GM18502 (cell line): ENCODE results near the gene TENM4.
"Not testable (repeated sequence)": the region's sequence is repeated elsewhere in the genome, so short reads cannot be mapped to it uniquely, and the experiment has no call there.

Experiments used
- ATAC-seq: cut with Tn5 transposase; IDR thresholded peaks from one replicate; pipeline ENCODE4 v1.9.1; 2021; ENCODE audit warnings: mild to moderate bottlenecking; ENCODE audit not compliant: unreplicated experiment, poor library complexity

The TENM4 gene

DNA sequence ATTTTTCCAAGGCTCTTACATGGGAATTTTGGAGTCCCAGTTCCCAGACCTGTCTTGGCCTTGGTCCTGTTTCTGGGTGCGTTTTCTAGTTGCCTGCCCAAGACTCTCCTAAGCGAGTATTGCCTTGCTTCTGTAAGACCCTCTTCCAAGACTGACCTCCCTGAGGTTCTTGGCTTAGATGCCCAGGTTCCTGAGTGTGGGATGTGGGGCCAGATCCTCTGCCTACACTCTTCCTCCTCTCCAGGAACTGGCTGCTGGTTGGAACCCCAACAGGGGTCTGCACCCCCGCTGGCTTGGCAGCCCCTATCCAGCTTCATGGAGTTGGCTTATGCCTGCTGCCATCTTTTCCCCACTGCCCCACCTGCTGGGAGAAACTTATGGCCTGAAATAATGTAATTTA lies 429.5 kb downstream of the TENM4 start:
- ATAC-seq = no peak

- no peak for ATAC-seq
These were observed 432.9 kb downstream of the TENM4 start for GRCh38 chr11:79007771-79008402.

GRCh38 chr11:79006854-79007253 lies 434.0 kb downstream of the TENM4 start:
- no peak for ATAC-seq

DNA sequence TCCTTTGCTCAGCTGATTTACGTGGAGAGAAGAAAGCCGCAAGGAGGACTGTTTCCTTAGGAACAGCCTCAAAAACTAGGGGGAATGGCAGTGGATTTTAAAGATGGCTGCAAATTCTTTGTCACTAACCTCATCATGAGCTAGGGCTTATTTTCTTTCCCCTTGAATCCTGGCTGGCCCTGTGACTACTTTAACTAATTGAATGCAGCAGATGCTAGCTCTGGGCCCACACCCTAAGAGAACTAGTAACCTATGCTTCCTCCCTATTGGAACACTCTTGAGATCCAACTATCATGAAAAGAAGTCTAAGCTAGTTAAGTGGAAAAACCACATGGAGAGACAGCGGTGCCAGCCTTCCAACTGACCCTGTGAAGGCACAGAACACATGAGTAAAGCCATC lies 444.8 kb downstream of the TENM4 start:
- no peak for ATAC-seq

DNA sequence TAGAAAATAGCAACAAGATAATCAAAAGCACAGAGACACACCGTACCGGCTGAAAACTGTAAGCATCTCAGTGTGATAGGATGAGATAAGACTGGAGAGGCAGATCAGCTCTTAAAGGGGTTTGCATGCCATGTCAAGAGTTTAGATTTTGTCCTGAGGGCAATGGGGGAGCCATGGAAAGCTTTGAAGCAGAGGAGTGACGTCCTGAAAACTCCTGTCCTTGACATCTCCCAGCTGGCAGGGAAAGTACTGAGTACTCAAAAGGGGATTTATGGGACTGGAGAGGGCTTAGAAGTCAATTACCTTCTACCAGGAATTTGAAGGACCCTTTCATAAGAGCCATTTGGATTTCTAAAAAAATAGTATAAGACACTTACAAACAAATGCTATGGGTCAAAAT lies 445.7 kb downstream of the TENM4 start:
- no peak for ATAC-seq

GRCh38 chr11:78993802-78994430 lies 446.9 kb downstream of the TENM4 start:
- no peak for ATAC-seq

DNA sequence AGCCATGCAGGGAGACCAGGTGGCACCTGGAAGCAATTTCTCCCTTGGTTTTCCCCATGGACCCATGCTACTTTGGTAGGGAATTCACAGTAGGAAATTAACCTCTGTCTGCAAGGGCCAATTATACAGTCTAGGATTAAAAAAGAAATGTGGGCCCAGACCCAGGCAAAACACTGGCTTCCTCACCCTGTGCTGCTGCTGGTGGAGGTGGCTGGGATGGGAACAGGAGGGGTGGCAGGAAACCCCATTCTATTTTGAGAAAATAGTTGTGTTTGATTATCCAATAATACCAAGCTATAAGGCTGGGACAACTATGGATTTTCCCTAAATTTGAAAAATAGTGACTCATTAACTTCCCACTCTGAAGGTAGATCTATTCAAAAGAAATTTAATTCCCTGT lies 449.1 kb downstream of the TENM4 start:
- no peak for ATAC-seq

- no peak for ATAC-seq
These were observed 450.6 kb downstream of the TENM4 start for GRCh38 chr11:78990261-78990660.

DNA sequence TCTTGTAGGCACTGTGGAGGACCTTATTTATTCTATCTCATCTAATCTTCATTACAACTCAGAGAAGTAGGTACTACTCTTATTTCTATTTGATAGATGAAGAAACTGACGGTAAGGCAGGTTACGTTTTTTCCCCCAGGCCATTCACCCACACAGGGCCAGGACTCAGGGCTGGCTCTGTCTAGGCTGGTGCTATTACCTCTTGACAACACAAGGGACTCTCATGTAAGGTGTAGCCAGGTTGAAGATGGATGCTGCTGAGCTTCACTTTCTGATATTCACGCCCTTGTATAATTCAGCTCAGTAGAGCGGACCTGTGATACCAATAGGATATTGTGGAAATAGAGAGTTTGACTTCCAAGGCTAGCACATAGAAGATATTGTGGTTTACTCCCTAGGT lies 453.1 kb downstream of the TENM4 start:
- ATAC-seq = no peak

DNA sequence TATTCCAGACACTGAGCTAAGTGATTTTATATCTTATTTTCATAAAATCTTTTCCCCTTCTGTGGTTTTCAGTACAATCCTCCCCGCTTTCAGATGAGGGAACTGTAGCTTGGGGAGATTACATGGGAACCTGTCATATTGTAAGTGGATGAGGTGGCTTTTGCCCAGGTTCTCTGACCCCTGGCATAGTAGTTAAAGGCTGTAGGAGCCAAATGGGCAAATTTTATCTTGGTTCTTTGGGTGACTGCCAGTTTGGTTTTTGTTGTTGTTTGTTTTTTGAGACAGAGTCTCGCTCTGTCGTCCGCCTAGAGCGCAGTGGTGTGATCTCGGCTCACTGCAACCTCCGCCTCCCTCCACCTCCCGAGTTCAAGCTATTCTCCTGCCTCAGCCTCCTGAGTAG lies 454.5 kb downstream of the TENM4 start:
- ATAC-seq = no peak

DNA sequence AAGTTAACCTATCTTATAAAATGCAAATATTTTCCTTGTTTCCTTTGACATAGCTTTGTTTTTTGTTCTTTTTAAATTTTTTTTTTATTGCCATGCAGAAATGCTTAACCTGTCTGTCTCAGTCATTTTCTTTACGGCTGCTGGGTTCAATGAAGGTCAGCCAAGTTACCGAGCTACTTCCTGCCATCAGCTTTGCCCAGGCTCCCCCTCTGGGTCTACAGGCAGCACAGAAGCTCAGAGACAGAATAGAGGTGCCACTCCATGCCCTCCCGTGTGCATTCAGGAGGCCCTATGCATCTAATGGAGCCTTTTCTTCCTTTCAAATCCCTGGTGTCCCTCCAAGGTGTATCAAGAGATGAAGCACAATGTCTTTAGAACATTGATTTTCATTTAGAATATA lies 455.2 kb downstream of the TENM4 start:
- no peak for ATAC-seq

DNA sequence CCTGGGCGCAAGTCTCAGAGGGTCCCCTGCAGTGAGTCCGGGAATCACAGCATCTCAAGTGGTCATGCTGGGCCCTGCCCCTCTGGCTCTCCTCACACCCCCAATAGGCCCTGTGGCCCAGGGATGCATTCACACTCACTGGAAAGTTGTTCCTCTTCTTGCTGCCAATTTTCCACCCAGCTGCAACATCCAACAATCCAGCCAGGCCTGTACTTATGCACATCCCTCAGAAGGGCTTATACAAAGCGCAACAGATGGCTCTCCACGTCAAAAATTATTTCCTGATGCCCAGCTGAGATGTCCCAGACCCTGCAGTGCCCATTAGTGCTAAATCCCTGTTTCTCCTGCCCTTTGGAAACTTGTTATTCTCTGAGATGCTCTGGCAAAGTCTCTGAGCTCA lies 458.4 kb downstream of the TENM4 start:
- ATAC-seq = no peak

- ATAC-seq = no peak
These were observed 459.7 kb downstream of the TENM4 start for GRCh38 chr11:78981153-78981552.

DNA sequence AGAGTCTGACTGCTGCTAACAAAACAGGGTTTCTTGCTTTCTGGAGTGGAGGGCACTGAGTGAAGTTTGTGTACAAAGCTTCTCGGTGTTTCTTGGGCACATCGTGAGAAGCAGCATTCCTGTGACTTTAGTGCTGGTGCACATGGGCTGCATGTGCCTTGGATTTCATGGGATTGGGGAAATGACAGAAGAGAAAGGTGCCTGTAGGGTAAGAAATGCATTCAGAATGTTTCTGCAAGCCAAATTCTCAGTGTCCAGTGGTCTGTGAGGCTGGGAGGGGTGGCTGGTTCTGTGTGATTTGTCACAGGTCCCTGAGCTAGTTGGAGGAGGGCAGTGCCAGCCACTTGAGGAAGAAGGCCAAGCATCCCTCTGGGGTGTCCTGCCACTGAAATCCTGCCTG lies 462.0 kb downstream of the TENM4 start:
- no peak for ATAC-seq

- not testable (repeated sequence) for ATAC-seq
These were observed 463.0 kb downstream of the TENM4 start for GRCh38 chr11:78977848-78978247.

GRCh38 chr11:78977009-78977408 lies 463.8 kb downstream of the TENM4 start:
- ATAC-seq = no peak

DNA sequence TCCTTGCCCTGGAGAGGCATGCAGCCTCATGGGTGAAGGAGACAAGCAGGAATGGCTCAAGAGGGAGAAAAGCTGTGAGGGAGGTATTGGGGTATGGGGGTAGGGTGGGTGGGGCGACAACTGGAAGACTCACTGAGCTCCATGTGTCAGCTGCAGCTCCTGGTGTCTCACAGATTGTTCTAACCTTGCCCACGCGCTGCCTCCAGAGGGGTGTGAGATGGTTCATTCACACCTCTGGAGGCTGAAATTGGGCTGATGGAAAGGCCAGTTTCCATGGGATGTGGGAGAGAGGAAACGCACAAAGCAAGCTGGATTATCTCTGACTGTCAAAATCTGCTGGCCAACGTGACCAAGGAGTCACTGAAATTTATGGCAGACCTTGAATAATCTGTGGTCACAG lies 465.7 kb downstream of the TENM4 start:
- no peak for ATAC-seq

- no peak for ATAC-seq
These were observed 467.0 kb downstream of the TENM4 start for GRCh38 chr11:78973876-78974275.

DNA sequence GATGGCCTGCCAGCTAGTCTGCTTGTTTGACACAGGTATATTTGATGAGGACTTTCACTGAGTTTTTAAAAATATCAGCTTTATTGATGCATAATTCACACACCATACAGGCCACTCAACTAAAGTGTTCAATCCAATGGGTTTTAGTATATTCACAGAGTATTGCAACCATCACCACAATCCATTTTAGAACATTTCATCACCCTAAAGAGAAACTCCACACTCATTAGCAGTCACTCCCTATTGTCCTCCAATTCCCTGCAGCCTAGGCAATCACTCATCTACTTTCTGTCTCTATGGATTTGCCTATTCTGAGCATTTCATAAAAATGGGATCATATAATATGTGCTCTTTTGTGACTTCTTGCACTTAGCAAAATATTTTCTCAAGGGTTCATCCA lies 468.2 kb downstream of the TENM4 start:
- ATAC-seq = no peak

DNA sequence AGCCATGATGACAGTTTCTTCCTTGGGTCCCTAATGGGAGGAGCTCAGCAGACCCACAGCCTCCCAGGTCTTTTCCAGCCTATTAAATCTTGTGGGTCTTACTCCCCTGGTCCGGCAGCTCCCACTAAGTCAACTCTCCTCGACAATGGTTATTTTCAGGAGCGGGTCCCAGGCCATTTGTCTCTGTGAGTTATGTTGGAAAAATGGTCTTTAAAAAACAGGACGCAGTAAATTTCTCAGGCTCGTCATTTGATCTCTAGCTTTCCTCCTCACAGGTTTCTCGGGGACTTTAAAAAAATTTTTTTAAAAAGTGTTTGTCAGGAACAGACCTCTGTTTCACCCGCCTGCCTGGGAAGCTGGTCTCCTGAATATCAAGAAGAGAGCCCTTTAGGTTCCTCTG lies 468.7 kb downstream of the TENM4 start:
- no peak for ATAC-seq

DNA sequence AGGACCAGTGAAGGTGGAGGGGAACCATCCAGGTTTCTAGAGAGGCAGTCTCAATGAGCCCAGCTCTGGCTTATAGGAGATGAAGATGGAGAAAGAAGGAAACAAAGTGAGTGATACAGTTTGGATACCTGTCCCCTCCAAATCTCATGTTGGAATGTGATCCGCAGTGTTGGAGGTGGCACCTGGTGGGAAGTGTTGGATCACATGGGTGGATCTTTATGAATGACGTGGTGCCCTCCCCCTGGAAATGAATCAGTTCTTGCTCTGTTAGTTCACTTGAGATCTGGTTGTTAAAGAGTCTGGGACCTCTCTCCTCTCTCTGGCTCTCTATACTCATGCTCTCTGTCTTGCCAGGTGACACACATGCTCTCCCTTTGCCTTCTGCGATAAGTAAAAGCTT lies 473.0 kb downstream of the TENM4 start:
- ATAC-seq = no peak

DNA sequence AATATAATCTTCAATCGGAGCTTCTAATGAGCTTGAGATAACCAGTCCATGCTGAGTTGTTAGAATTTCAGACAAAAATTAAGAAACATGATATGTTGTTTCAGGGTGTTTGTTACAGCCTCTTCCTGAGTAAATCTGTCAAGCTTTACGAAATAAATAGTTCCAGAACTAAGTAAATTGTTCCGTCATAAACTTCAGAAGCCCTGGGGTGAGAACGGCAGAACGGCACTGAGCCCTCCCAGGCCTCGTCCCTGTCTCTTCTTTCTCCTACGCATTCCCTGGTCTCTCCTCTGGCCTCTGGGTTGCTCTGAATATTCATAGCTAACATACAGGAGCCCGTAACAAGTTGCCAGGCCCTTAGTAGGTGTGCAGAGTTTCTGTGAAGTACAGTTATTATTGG lies 475.4 kb downstream of the TENM4 start:
- ATAC-seq = no peak
